ENCODE results near the gene LAMC1.
"Not testable (repeated sequence)": the region's sequence is repeated elsewhere in the genome, so short reads cannot be mapped to it uniquely, and the experiment has no call there.

LAMC1 gene

GRCh38 chr1:183043872-183044854, 20.9 kb downstream of the LAMC1 start:
- no peak for DNase-seq

GRCh38 chr1:183044893-183045649, 21.9 kb downstream of the LAMC1 start:
- DNase-seq: no peak

GRCh38 chr1:183048087-183049085, 25.2 kb downstream of the LAMC1 start:
- no peak for DNase-seq

GRCh38 chr1:183051546-183051945, 28.3 kb downstream of the LAMC1 start:
- no peak for DNase-seq

GRCh38 chr1:183052861-183053260, 29.6 kb downstream of the LAMC1 start:
- no peak for DNase-seq

- DNase-seq: no peak
These were observed 35.8 kb downstream of the LAMC1 start for GRCh38 chr1:183058851-183059502.

GRCh38 chr1:183061194-183061593, 38.0 kb downstream of the LAMC1 start:
- no peak for DNase-seq

- DNase-seq: no peak
These were observed 40.1 kb downstream of the LAMC1 start for GRCh38 chr1:183063349-183063748.

GRCh38 chr1:183065168-183065706, 42.0 kb downstream of the LAMC1 start:
- DNase-seq: no peak

GRCh38 chr1:183066432-183066831, 43.2 kb downstream of the LAMC1 start:
- DNase-seq: not testable (repeated sequence)

GRCh38 chr1:183069562-183070216, 46.5 kb downstream of the LAMC1 start:
- DNase-seq: no peak

GRCh38 chr1:183070234-183070922, 47.2 kb downstream of the LAMC1 start:
- DNase-seq: no peak

GRCh38 chr1:183070923-183071618, 47.9 kb downstream of the LAMC1 start:
- DNase-seq: no peak

- not testable (repeated sequence) for DNase-seq
These were observed 49.4 kb downstream of the LAMC1 start for GRCh38 chr1:183072595-183072994.

- no peak for DNase-seq
These were observed 50.1 kb downstream of the LAMC1 start for GRCh38 chr1:183073320-183073719.

- DNase-seq: no peak
These were observed 51.0 kb downstream of the LAMC1 start for GRCh38 chr1:183074215-183074614.

- no peak for DNase-seq
These were observed 52.6 kb downstream of the LAMC1 start for GRCh38 chr1:183075861-183076260.

- no peak for DNase-seq
These were observed 53.9 kb downstream of the LAMC1 start for GRCh38 chr1:183077097-183077496.

- no peak for DNase-seq
These were observed 56.6 kb downstream of the LAMC1 start for GRCh38 chr1:183079712-183080388.
